ENCODE measurements around the gene RWDD3.

The RWDD3 gene

DNA sequence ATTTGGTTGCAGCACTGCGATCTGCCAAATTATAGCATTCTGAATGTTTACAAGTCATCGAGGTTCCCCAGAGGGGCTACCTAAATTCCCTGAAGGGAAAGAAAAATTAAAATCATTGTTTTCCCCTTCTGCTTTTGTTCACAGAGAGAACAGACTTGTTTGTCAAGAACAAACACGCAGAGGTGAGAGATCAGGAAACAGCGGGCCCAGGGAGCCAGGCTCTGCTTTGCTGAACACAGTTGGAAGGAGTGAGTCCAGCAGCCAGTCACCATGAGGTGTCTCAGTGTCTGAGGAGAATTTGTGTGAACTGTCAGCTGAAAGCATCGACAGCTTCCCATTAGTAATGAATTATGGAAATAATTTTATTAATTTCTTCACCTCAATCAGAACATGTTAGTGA, 52.5 kb downstream of the RWDD3 start:
- DNase-seq = no peak

DNA sequence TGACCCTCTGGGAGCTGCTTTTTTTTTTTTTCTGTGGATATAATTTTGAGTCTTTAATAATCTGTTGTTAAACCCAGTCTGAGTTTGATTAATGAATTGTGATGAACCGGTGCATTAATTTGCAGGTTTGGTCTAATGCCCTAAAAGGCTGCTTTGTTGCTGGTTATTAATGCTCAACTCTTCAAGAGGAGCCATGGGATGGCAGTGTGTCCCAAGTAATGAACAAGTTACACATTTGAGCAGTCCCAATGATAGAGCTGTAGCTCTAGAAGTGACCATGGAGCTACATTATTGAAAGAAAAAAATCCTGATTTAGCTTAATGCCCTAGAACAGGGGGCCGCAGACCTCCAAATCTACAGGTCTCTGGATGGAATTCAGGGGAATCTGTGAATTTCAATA, 53.1 kb downstream of the RWDD3 start:
- DNase-seq = no peak

DNA sequence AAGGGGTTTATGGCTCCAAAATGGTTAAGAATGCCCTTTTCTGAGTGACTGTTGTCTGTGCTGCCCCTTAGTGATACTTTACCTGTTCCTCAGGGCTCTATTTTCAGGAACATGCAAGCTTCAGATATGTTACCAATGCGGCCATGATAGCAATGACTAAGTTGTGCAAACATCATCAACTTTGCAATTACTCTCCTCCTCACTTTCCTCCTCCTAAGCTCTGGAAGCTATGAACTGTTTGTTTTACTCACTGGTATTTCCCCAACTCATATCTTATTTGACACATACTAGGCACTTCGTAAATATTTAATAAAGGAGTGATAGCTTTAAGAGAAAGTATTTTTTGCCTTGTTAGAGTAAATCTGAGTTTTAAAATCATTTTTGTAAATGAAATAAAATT, 53.8 kb downstream of the RWDD3 start:
- DNase-seq = no peak
